ENCODE data around the gene ACOT13. TPM values are rescaled to one million over a fixed set of nuclear protein-coding genes. Genes with fewer than 3 reads are reported as not detected.
"Not testable (repeated sequence)": the region's sequence is repeated elsewhere in the genome, so short reads cannot be mapped to it uniquely, and the experiment has no call there.

Gene ACOT13
- total RNA-seq, 1 donor from 2014 or later, result 3.1 TPM

DNA sequence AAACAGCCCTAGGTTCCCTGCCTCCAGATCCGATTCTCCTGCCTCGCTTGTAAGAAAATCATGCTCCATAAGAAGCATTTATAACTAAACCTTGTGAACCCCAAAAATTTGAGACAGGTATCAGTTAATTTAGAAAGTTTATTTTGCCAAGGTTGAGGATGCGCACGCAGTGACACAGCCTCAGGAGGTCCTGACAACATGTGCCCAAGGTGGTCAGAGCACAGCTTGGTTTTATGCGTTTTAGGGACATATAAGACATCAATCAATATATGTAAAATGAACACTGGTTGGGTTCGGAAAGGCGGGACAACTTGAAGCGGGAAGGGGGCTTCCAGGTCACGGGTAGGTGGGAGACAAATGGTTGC, 2.1 kb downstream of the ACOT13 start:
- DNase-seq (ENCODE audit: low spot score in 2 of 2), result no peak
- intact Hi-C loops (cut with DNase I), result loop anchor here (5.0 kb wide), 1 partner anchor 103 kb away; the partner anchor contains the start of gene GMNN
- no peak overlapping the region for H3K4me3 ChIP-seq
- H3K4me1 ChIP-seq, result peaks cover 4 to 13% of the 10 kb centered on the region in 2 donors
- no peaks in the 10 kb centered on the region for H3K9me3 ChIP-seq
- H3K27me3 ChIP-seq, result no peaks in the 10 kb centered on the region
- TF ChIP-seq, protein P1, sequence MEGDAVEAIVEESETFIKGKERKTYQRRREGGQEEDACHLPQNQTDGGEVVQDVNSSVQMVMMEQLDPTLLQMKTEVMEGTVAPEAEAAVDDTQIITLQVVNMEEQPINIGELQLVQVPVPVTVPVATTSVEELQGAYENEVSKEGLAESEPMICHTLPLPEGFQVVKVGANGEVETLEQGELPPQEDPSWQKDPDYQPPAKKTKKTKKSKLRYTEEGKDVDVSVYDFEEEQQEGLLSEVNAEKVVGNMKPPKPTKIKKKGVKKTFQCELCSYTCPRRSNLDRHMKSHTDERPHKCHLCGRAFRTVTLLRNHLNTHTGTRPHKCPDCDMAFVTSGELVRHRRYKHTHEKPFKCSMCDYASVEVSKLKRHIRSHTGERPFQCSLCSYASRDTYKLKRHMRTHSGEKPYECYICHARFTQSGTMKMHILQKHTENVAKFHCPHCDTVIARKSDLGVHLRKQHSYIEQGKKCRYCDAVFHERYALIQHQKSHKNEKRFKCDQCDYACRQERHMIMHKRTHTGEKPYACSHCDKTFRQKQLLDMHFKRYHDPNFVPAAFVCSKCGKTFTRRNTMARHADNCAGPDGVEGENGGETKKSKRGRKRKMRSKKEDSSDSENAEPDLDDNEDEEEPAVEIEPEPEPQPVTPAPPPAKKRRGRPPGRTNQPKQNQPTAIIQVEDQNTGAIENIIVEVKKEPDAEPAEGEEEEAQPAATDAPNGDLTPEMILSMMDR (IDR thresholded peaks at IDR 0.05), result no peak
- H3K36me3 ChIP-seq, result no peaks in the 10 kb centered on the region
- no peak overlapping the region for H3K27ac ChIP-seq

- DNase-seq (ENCODE audit: low spot score in 2 of 2); H3K4me3 ChIP-seq; intact Hi-C loops (cut with DNase I); H3K4me1 ChIP-seq; H3K27ac ChIP-seq; H3K36me3 ChIP-seq; H3K27me3 ChIP-seq; H3K9me3 ChIP-seq: not testable (repeated sequence)
These were observed 3.6 kb downstream of the ACOT13 start for GRCh38 chr6:24670492-24670891.

- H3K27ac ChIP-seq; H3K4me3 ChIP-seq; H3K4me1 ChIP-seq; H3K9me3 ChIP-seq; H3K36me3 ChIP-seq; intact Hi-C loops (cut with DNase I); H3K27me3 ChIP-seq; DNase-seq (ENCODE audit: low spot score in 2 of 2): not testable (repeated sequence)
These were observed 4.2 kb downstream of the ACOT13 start for GRCh38 chr6:24671077-24671476.

GRCh38 chr6:24672620-24673182, 5.8 kb downstream of the ACOT13 start:
- H3K27ac ChIP-seq, result no peak overlapping the region
- no peaks in the 10 kb centered on the region for H3K9me3 ChIP-seq
- TF ChIP-seq, protein P1 (IDR thresholded peaks at IDR 0.05), result no peak
- intact Hi-C loops (cut with DNase I), result no loop called here
- H3K4me1 ChIP-seq, result peaks cover 4 to 6% of the 10 kb centered on the region in 2 donors
- DNase-seq (ENCODE audit: low spot score in 2 of 2), result no peak
- no peaks in the 10 kb centered on the region for H3K27me3 ChIP-seq
- H3K4me3 ChIP-seq, result no peak overlapping the region
- no peaks in the 10 kb centered on the region for H3K36me3 ChIP-seq

DNA sequence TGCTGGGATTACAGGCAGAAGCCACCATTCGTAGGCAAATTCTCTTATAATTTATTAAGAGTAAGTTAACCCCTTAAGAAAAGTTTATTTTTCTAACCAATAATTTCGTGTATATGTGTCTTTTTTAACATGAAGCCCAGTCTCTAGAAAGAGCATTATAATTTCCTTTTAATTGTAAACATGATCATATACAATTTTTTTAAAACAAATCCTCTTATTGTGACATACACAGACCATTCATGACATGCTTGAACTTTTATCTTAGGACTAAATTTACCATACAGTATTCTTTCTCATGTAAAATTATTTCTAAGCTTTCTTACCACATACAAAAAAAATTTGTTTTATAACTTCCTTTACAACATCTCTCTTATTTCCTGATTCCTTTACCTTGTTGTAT, 6.7 kb downstream of the ACOT13 start:
- no peaks in the 10 kb centered on the region for H3K4me1 ChIP-seq
- intact Hi-C loops (cut with DNase I), result no loop called here
- TF ChIP-seq, protein P1 (IDR thresholded peaks at IDR 0.05), result no peak
- H3K27ac ChIP-seq, result no peak overlapping the region
- H3K9me3 ChIP-seq, result no peaks in the 10 kb centered on the region
- no peaks in the 10 kb centered on the region for H3K27me3 ChIP-seq
- H3K4me3 ChIP-seq, result no peak overlapping the region
- DNase-seq (ENCODE audit: low spot score in 2 of 2), result no peak
- H3K36me3 ChIP-seq, result no peaks in the 10 kb centered on the region

DNA sequence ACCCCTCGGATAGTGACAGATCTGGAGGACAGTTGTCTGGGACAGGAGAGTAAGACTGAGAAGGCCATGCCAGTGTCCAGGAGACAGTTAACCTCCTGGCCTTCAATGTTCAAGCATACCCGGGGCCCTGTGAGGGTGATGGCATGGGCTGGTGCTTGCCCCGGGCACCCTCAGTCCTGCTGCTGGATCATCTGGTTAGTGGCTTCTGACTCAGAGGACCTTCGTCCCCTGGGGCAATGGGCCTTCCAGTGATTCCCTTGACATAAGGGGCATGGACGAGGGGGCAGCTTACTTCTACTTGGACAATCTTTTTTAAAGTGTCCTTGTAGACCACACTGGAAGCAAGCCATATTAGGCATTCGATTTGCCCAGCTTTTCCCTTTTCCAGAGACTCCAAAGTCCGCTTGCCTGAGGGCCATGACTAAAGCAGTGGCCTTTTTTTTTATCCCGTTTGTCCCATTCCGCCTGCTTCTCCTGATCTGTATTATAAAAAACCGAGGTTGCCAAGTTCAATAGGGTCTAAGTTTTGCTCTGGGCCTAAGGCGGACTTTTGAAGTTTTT, 12.0 kb downstream of the ACOT13 start:
- H3K27me3 ChIP-seq; DNase-seq (ENCODE audit: low spot score in 2 of 2); H3K9me3 ChIP-seq; H3K27ac ChIP-seq; H3K36me3 ChIP-seq; H3K4me1 ChIP-seq; H3K4me3 ChIP-seq; intact Hi-C loops (cut with DNase I): not testable (repeated sequence)

DNA sequence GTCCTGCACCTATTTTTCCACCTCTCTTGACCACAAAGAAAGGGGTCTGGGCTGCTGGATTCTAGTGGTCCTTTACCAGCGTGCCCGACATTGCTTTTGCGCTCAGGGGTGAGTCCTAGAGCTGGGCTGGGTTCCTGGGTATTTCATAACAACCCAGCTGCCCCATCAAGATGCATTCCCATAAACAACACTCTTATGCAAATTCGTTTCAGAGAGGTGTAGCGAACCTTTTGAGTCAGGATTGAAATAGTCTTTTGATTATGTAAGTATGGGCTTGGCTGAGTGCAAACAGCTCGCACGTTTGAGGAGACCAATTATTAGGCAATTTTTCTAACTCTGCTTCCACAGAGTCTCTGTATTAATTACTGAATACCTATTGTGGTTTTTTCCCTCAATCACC, 13.7 kb downstream of the ACOT13 start:
- intact Hi-C loops (cut with DNase I), result no loop called here
- Histone ChIP-seq H3K27ac (no peak overlapping the region), H3K4me1 (no peaks in the 10 kb centered on the region), H3K9me3 (no peaks in the 10 kb centered on the region), H3K36me3 (no peaks in the 10 kb centered on the region), H3K27me3 (no peaks in the 10 kb centered on the region), H3K4me3 (no peak overlapping the region)
- TF ChIP-seq, protein P1 (IDR thresholded peaks at IDR 0.05), result no peak
- DNase-seq (ENCODE audit: low spot score in 2 of 2), result no peak
